Cardiac fibroblast (primary cell): ENCODE results near the gene AEN.

ENCODE experiments used
- DNase-seq, 2 donors: peaks; one replicate each; pipeline versions ENCODE4 v3.0.0 to v3.0.0-alpha.2; 2010; ENCODE audit warnings: low read depth in 2 of 2
- H3K4me3 ChIP-seq, 2 donors: replicated peaks in 1 of 2; 1 replicate in 1 of 2; 2 replicates in 1 of 2; pipeline ENCODE4 v1.5.1; 2011; ENCODE audit warnings: low read depth in 2 of 2, low read length in 2 of 2, mild to moderate bottlenecking in 2 of 2, moderate library complexity in 1 of 2
- TF ChIP-seq, protein P1 (sequence below): IDR thresholded peaks from one replicate; pipeline ENCODE4 v1.5.1; 2011; ENCODE audit warnings: low read depth, mild to moderate bottlenecking, low read length, inconsistent platforms

AEN gene

DNA sequence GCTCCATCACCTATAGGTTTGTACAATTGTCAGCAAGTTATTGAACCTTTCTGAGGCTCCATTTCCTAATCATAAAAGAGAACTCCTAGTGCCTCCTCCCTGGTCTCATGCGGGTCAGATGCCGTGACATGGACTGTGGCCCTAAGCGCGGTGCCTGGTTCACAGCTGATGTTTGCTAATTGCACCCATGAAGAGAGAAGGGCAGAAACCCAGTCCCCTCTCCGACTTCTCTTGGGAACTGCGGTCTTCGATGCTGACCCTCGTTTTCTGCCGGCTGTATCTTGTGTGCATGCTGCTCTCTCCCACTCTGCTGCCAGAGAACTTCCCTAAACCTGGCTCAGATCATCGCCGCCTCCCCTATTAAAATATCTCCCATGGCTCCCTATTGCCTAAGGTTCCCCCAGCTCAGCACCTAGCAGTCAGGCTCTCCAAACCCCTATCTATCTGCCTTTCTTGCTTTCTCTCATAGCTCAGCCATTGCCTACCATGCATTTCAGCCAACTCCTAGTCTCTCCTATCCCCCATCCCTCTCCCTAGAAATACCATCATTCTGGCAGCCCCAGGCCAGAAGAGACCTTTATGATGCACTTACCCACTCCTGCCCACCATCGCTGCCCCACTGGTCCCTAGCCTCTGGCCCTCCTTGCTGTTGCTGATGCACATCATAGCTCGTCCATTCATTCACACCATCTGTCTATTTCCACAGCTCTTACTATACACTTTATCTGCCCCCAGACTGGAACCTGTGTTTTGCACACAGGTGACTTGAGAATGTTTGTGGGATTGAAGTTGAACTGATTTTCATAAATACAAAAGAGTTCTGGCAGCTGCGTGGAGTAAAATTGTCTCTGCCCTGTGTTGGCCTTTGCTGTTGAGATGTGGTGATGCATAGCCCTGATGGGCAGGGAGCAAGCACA lies 24.3 kb downstream of the AEN start:
- TF ChIP-seq, protein P1, sequence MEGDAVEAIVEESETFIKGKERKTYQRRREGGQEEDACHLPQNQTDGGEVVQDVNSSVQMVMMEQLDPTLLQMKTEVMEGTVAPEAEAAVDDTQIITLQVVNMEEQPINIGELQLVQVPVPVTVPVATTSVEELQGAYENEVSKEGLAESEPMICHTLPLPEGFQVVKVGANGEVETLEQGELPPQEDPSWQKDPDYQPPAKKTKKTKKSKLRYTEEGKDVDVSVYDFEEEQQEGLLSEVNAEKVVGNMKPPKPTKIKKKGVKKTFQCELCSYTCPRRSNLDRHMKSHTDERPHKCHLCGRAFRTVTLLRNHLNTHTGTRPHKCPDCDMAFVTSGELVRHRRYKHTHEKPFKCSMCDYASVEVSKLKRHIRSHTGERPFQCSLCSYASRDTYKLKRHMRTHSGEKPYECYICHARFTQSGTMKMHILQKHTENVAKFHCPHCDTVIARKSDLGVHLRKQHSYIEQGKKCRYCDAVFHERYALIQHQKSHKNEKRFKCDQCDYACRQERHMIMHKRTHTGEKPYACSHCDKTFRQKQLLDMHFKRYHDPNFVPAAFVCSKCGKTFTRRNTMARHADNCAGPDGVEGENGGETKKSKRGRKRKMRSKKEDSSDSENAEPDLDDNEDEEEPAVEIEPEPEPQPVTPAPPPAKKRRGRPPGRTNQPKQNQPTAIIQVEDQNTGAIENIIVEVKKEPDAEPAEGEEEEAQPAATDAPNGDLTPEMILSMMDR = no peak
- no peak overlapping the region for H3K4me3 ChIP-seq
- no peak for DNase-seq

DNA sequence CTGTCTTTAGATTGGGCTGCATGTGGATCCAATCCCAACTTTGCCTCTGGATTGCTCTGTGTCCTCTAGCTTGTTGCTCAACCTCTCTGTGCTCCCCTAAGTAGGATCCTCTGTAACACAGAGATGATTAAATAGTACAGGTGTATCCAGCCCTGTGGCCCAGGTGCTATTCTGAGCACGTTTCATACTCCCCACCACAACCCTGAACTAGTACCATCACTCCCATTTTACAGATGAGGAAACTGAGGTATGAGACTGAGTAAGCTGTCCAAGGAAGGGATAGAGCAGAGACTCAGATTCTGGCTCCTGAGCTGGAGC lies 24.9 kb downstream of the AEN start:
- no peak for DNase-seq
- no peak overlapping the region for H3K4me3 ChIP-seq
- TF ChIP-seq, protein P1 = no peak

DNA sequence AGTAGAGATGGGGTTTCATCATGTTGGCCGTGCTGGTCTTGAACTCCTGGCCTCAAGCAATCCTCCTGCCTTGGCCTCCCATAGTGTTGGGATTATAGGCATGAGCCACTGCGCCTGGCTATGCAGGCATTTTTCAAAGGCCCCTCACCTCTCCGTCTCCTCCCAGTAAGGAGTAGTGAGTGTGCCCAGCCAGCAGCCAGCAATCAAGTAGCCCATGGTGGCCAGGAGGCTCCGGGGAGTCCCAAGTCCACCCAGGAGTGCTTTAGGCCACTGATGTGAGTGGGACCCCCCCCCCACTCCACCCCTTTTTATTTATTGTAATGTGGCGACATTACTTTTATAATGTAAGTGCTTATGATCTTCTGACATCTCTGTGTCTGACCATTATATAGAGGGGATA lies 25.8 kb downstream of the AEN start:
- TF ChIP-seq, protein P1 = no peak
- DNase-seq = no peak
- H3K4me3 ChIP-seq = no peak overlapping the region

DNA sequence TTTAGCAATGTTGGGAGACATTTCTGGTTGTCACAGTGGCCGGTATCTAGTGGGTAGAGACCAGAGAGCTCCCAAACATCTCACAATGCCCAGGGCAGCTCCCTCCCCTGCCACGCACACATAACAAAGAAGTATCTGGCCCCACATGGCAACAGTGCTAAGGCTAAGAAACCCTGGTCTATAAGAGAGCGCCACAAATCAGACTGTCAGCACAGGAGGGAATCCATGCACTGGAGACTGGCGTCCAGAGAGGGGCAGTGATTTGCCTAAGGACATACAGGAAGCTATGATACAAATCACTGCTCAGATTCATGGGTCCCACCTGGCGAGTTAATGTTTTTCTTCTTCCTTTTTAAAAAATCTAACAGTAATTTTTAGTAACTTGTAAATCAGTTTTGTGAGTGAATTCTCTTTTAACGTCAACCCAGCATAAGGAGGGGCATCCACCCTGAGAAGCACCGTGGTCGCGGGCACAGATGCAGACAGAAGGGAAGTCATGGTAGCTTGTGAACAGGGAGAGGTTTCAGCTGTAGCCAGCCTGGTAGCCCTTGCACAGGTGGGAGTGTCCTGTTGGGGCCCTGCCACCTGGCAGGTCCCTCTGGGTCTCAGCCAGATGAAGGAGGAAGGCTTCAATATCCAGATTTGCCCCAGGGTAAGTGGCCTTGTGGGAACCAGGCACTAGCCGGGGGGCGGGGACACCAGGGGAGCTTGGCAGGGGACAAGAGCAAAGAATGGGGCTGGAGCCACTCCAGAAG lies 26.4 kb downstream of the AEN start:
- H3K4me3 ChIP-seq = no peak overlapping the region
- TF ChIP-seq, protein P1 = no peak
- no peak for DNase-seq

DNA sequence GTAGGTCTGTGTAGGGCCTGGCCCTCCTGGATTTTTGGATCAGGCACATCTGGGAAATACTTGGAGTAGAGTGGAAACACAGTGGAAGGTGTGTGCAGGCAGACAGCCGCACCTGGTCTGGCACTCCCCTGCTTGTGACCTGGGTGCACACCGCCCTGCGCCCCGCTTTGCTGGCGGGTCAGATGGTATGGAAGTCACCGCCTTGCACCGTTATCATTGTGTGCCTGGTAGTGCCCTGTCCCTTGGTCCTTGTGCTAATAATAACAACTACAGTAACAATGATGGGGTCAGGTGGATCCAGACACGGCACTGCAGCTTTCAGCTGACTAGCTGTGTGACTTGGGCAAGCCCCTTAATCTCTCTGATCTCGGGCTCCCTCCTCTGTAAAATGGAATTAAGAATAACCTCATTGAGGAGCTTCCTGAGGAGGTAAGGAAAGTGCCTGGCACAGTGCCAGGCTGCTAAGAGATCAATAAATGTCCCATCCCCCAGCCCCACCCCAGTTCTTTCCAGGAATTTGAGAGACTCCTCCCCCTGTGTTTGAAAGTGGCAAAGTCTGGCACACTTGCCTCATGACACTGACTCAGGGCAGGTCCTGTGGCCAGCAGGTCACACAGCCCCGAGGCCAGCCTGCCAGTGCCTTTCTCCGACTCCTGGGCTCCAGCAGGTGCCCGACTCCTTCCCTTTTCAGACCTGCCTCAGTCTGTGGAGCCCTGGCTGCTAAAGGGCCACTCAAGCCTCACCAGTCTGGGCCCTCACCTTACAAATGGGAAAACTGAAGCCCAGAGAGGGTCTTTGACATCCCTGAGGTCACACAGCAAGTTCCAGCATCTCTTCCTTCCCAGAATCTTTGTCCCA lies 27.4 kb downstream of the AEN start:
- TF ChIP-seq, protein P1 = no peak
- H3K4me3 ChIP-seq = no peak overlapping the region
- peak in 1 of 2 donors; percentile 56 for DNase-seq

DNA sequence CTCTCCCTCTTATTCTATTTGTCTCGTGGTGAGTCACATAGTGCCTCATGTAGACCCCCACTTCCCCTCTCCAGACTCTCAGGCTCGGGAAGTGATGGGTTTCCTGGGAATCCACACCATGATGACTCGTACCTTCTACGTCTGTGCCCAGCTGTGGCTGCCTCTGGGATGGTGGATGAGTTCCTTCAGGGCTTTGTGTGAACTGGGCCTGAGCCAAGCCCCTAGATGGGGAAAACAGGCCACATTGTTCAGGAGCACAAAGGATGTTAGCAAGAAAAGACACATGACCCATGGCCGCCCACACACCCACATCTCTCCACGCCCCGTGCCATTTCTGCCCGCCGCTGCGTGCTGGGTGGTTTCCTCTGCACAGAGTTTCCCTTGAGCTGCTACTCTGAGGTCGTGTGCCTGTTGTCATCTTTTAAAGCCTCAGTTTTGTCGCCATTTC lies 28.2 kb downstream of the AEN start:
- DNase-seq = peak; percentile 91 to 97
- TF ChIP-seq, protein P1 = no peak
- no peak overlapping the region for H3K4me3 ChIP-seq
